Measurements from ENCODE around the gene TAOK2.
A peak's percentile ranks its signal among the peaks of the same experiment; 100 is the strongest.
"Not testable (repeated sequence)": the region's sequence is repeated elsewhere in the genome, so short reads cannot be mapped to it uniquely, and the experiment has no call there.

TAOK2 gene

GRCh38 chr16:30004811-30005242 is 31.2 kb downstream of the TAOK2 start:
- DNase-seq: no peak

DNA sequence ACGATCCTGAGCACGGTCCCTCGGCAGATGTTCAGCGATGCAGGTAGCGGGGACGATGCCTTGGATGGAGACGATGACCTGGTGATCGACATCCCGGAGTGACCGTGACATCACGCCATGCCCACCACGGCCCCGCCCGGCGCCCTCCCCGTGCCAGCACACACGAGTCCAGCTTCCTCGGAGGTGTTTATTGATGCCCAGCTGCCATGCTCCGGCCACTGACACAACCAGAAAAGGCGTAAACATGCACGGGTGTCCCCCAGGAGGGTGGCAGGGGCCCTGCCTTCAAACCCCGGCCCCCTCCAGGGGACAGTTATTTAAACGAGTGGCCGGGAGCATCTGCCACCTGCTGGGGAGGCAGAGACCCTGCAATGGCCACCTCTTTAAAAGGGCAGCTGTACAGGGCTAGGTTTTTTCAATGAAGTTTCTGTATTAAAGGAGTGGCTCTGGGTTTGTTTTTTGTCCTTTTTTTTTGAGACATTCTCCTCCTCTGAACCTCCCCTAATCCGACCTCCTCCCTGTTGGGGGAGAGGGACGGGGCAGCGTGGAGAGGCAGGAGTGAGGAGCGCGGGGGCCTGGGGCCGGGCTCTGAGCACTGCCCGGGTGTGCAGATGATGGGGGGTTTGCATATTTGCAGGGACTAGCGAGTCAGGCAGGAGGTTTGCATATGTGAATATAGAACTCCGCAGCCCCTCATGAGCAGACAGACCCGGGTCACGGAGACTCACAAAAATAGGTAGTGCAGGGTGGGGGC is 31.9 kb downstream of the TAOK2 start:
- peak; percentile 43 for DNase-seq

GRCh38 chr16:30006095-30006473 is 32.4 kb downstream of the TAOK2 start:
- no peak for DNase-seq

DNA sequence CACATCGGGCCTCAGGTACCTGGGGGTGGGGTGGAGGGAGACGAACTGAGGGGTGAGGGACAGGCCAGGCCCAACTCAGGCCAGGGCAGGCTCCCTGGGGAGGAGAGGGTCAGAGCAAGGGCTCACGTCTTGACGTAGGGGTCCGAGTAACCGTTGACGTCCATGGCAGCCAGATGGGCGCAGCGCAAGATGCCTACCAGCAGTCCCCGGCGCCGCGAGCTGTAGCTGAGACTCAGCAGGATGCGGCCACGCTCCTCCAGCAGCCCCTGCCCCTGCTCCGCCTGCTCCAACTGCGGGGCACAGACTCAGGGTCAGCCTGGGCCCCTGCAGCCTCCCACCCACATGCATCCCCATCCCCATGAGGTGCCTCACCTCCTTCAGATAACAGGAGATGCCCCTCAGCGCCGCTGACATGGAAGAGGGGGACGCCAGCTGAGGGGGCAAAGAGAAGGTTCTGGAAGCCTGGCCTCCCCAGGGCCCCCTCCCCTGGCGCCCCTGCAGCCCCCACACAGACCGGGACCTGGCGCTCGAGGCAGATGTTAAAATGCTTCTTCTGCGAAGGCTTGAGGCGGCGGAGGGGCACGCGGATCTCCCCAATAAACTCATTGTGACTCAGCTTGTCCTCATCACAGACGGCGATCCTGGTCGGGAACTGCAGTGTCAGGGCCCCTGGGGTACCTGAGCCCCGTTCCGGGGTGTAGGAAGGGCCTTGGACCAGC is 33.1 kb downstream of the TAOK2 start:
- DNase-seq: no peak

DNA sequence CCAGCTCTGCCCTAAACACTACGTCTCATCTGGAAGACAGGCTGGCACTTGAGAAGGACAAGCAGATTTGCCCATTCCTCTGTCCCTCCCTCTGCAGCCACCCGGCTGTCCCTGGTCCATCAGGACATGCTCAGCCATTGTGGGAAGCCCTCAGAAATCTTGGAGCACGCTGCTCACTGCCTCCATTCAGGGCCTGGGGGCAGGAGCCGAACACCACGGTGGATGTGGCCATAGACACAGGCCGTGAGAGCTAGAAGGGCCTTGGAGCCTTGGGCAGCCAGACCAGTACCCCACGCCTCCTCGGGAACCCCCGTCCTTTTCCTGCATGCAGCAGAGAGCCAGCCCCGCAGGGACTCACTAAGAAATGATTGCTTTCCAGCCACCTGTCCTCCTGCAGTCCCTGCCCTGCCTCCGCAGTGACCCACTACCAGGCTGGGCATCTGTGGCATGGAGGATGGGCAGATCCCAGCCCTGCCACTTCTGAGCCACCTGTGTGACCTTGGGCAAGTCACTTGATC is 33.8 kb downstream of the TAOK2 start:
- no peak for DNase-seq

DNA sequence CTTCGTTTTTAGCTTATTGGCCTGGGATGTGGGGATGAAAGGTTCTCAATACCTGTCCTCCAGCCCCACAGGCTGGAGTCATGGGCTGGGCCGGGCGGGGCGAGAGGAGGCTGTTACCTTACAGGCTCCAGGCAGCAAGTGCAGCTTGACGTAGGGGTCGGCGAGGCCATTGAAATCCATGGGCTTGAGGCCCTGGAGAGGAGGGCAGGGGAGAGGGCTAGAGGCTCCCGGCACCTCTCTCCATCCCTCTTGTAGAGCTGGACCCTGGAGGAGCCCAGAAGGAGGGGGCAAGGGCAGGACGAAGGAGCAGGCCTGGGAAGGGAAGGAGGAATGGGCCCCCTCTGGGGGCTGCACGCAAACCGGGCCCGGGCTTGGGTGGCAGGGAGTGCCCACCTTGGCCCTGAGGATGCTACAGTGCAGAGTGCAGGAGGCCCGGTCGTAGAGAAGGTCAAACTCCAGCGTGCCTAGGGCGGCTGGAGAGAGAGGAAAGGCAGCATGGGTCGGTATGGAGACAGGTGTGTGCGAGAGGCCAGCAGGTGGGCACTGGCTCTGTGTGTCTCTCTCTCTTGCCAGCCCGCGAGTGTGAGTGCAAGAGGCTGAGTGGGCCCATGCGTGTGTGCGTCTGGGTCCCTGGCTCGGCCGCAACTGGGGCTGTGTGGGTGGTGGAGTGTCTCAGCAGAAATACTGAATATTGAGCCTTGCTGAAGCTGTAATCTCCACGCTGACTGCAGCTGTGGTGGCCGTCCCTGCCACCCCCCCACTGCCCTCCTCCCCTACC is 35.6 kb downstream of the TAOK2 start:
- no peak for DNase-seq

DNA sequence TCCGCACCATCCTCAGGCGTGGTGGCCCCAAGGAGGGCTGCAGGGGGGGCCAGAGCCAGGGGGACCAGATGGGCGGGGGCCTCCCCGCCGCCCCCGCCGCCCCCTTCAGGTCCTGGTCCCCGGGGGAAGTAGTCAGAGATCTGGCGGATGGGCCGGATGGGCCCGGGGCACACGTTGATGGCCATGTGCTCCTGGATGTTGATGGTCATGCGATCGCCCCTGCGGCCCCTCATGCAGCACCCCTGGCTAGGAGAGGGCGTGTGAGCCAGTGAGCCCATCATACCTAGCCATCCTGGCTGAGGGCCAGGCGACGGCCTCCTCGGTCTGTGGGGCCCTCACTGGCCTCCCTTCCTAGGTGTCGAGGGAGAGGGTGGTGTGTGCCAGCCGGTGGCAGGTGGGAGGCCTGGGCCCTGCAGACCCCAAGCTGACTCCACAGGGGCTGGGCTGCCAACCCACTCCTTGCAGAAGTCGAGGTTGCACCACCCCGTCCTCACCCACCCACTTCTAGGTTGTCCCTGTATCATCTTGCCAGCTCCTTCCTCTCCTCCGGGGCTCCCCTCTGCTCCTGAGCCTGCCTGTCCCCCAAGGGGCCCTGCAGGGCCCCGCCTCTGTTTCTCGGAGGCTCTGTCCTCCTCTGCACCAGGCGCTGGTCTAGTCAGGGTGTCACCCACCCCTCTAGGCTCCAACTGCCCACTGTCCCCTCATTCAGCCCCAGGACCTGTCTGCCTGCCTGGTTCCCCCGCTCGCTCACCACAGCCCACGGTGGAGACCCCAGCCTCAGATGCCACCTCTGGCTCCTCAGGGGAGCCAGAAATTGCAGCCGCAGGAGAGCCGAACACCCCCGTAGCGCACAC is 36.5 kb downstream of the TAOK2 start:
- DNase-seq: no peak

- DNase-seq: peak; percentile 35
Observed at GRCh38 chr16:30010844-30011713, 37.4 kb downstream of the TAOK2 start, which contains the start of gene DOC2A. Gene DOC2A (minus strand): TSS chr16:30011027. CDS start chr16:30010222, 805 bp downstream.

DNA sequence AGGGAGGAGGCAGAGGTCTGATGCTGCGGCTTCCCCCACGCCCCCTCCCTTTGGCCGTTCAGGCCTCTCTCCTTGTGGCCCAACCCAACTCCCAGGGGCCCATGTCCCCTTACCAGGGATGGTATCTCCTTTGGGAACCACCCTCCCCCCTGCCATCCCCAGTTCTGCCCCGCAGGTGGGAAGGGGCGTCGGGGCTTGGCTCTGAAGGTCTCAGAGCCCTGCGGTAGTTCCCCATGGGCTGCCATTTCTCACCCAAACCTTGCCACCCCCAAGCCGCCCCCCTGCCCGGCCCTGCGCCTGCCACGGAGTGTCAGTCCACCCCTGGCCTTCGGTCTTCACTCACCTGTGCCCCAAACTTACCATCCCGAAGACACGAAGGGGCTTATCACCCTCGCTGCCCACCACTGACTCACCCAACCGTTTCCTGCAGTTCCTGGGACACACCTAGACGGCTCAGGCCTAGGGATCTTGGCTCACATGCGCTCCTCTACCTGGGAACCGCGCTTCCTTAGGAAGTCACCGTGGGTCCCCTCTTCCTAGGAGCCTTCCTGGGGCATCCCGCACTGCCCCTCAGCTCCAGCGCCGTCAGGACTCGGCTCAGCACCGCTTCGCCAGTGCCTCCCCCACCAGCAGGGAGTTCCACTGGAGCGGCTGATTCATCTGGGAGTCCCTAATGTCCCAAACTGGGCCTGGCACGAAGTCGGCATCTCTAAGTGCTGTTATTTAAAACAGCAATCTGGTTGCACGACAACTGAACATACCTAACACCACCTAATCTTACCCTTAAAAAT is 38.2 kb downstream of the TAOK2 start:
- no peak for DNase-seq

- DNase-seq: not testable (repeated sequence)
Observed at GRCh38 chr16:30012598-30012997, 38.9 kb downstream of the TAOK2 start.

GRCh38 chr16:30015450-30015849 is 41.8 kb downstream of the TAOK2 start:
- not testable (repeated sequence) for DNase-seq

DNA sequence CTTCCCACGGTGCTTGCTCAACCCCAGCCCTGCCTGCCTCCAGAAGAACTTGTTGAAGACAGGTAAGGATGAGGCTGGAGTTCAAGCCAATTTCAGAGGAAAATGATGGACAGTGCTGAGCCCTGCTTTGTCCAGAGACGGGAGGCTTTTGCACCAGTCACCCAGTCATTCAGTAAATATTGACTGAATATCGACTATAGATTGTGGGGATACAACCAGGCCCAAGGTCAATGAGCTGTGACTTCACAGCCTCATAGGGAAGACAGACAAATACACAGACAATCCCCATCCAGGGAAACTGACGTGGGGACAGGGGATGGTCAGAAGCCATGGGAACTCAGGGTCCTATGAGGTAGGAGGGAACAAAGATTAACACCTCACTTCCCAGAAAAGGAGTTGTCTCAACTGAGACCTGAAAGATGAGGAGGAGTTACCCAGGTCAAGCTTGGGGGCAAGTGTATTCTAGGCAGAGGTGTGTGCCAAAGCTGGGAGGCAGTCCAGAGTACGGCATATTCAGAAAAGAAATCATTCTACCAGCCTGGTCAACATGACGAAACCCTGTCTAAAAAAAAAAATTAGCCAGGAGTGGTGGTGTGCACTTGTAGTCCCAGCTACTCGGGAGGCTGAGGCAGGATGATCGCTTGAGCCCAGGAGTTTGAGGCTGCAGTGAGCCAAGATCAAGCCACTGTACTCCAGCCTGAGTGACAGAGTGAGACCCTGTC is 43.0 kb downstream of the TAOK2 start:
- no peak for DNase-seq

- DNase-seq: no peak
Observed at GRCh38 chr16:30017277-30017656, 43.6 kb downstream of the TAOK2 start.

GRCh38 chr16:30017937-30018336 is 44.3 kb downstream of the TAOK2 start:
- not testable (repeated sequence) for DNase-seq

DNA sequence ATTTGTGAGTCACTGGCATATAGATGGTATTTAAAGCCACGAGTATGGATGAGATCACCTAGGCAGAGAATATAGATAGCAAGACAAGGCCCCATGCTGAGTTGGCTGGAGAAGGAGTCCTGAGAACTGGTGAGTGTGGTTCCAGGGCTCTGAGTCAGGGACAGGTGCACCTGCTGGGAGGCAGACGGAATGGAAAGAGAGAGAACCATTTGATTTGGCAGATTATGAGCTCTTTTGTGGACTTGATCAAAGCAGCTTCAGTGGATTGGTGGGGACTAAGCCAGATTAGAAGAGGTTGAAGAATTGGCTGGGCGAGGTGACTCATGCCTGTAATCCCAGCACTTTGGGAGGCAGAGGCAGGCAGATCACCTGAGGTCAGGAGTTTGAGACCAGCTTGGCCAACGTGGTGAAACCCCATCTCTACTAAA is 45.1 kb downstream of the TAOK2 start:
- DNase-seq: no peak

- DNase-seq: no peak
Observed at GRCh38 chr16:30022887-30023286, 49.2 kb downstream of the TAOK2 start, which contains the start of gene C16orf92. Gene C16orf92 (plus strand): TSS chr16:30023198. CDS start chr16:30023341, 143 bp downstream.

- no peak for DNase-seq
Observed at GRCh38 chr16:30023586-30023985, 49.9 kb downstream of the TAOK2 start.

GRCh38 chr16:30024451-30024850 is 50.8 kb downstream of the TAOK2 start:
- DNase-seq: no peak

GRCh38 chr16:30025156-30025555 is 51.5 kb downstream of the TAOK2 start:
- no peak for DNase-seq

DNA sequence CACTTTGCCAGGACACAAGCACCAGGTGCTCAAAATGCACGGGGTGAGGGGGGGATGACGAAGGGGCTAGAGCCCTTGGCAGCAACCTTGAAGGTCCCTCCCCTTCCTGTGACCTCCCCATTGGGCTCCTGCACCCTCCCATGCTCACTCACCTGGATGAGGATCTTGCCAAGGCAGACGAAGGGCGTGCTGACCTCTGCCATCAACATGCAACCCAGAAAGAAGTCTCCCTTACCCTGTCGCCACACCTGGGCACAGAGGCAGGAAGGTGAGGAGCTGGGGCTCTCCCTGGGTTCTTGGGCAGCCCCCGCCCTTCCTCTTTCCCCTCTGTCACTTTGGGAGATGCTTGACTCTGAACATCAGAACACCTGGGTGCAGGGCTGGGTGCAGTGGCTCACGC is 51.9 kb downstream of the TAOK2 start:
- DNase-seq: no peak
